ENCODE data around the gene CEP290. TPM values are rescaled to one million over a fixed set of nuclear protein-coding genes. Genes with fewer than 3 reads are reported as not detected.

CEP290 gene
- total and polyA plus RNA-seq, 4 donors: 1.0 to 4.7 (median 4.0) TPM

DNA sequence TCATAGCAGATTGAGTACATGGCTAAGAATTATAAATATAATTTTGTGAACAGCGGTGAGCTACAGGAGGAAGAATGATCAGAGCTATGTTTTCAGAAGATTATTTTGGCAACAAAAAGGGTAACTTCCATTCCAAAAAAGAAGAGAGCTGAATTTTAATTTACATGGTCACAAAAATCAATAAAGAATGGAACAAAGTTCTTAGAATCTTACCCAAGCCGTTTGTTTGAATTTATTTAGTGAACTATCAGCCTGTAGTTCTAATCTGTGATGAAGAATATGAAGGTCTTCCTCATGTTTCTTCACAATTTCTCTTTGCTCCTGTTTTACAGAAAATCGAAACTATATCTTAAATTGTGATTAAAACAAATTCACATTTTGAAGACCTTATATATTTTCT, 58.3 kb downstream of the CEP290 start:
- TF ChIP-seq ATF3 (IDR thresholded peaks at IDR 0.05) (peak; percentile 43), JUND (IDR thresholded peaks at IDR 0.05) (no peak), FOXA2 (IDR thresholded peaks at IDR 0.05) (no peak), HNF4G (IDR thresholded peaks at IDR 0.05) (peak; percentile 52), SP1 (IDR thresholded peaks at IDR 0.05) (peak; percentile 83), EGR1 (IDR thresholded peaks at IDR 0.05; ENCODE audit: low read depth in 2 of 2) (no peak), TAF1 (conservative IDR thresholded peaks at IDR 0.05) (no peak), RXRA (IDR thresholded peaks at IDR 0.05) (peak in 1 of 2 donors; percentile 28), YY1 (IDR thresholded peaks at IDR 0.05) (peak; percentile 38), HNF4A (conservative IDR thresholded peaks at IDR 0.05) (peak; percentile 72 to 85)
- TF ChIP-seq, protein P1, sequence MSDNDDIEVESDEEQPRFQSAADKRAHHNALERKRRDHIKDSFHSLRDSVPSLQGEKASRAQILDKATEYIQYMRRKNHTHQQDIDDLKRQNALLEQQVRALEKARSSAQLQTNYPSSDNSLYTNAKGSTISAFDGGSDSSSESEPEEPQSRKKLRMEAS (IDR thresholded peaks at IDR 0.05): no peak
- WGBS: 33% methylated on average over 3 of the region's 3 CpGs
- no peak for DNase-seq (ENCODE audit: low spot score)
- Histone ChIP-seq H3K4me1 (ENCODE audit: control insufficient read depth in 4 of 4, insufficient read depth in 4 of 4, low read length in 3 of 4) (peaks cover 0 to 18% (median 3%) of the 10 kb centered on the region in 4 donors), H3K36me3 (ENCODE audit: control insufficient read depth in 4 of 4, insufficient read depth in 3 of 4, low read depth in 1 of 4, low read length in 3 of 4) (peaks cover 0 to 4% (median 3%) of the 10 kb centered on the region in 4 donors), H3K27ac (ENCODE audit: low read depth in 1 of 2, low read length in 2 of 2) (peak overlapping the region in 1 of 2 donors; percentile 49), H3K27me3 (ENCODE audit: control insufficient read depth in 4 of 4, insufficient read depth in 4 of 4, low read length in 3 of 4) (no peaks in the 10 kb centered on the region), H3K9ac (ENCODE audit: low read depth in 1 of 2, low read length in 2 of 2) (peak overlapping the region in 1 of 2 donors; percentile 54), H3K4me3 (ENCODE audit: low read depth in 1 of 3, low read length in 3 of 3) (peak overlapping the region; percentile 12 to 33 (median 18)), H3K9me3 (ENCODE audit: control insufficient read depth in 4 of 4, low read length in 3 of 4) (no peaks in the 10 kb centered on the region)

DNA sequence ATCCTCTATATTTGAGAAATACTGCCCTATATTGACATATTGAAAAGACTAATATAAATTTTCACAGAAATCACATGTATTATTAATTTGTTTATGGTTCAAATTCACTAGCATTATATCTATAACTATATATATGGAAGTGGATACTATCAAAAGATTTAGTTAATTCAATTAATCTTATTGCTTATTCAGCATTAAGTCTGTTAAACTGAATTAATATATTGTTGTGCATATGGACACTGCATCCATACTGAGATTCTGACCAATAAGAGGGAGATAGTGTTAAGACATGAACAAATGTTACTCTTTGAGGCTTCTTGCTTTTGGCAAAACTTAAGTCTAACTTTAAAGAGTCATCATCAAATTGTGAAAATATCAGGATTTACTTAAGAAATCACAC, 60.6 kb downstream of the CEP290 start:
- no peak overlapping the region for H3K27ac ChIP-seq (ENCODE audit: low read depth in 1 of 2, low read length in 2 of 2)
- H3K4me3 ChIP-seq (ENCODE audit: low read depth in 1 of 3, low read length in 3 of 3): no peak overlapping the region
- no peak overlapping the region for H3K9ac ChIP-seq (ENCODE audit: low read depth in 1 of 2, low read length in 2 of 2)
- DNase-seq (ENCODE audit: low spot score): no peak
- H3K4me1 ChIP-seq (ENCODE audit: control insufficient read depth in 4 of 4, insufficient read depth in 4 of 4, low read length in 3 of 4): peaks cover 0 to 18% (median 3%) of the 10 kb centered on the region in 4 donors
- H3K36me3 ChIP-seq (ENCODE audit: control insufficient read depth in 4 of 4, insufficient read depth in 3 of 4, low read depth in 1 of 4, low read length in 3 of 4): peaks cover 0 to 7% (median 5%) of the 10 kb centered on the region in 4 donors
- no peaks in the 10 kb centered on the region for H3K27me3 ChIP-seq (ENCODE audit: control insufficient read depth in 4 of 4, insufficient read depth in 4 of 4, low read length in 3 of 4)
- H3K9me3 ChIP-seq (ENCODE audit: control insufficient read depth in 4 of 4, low read length in 3 of 4): no peaks in the 10 kb centered on the region
- no peak for TF ChIP-seq NR2F2 (IDR thresholded peaks at IDR 0.05)
- TF ChIP-seq, protein P2, sequence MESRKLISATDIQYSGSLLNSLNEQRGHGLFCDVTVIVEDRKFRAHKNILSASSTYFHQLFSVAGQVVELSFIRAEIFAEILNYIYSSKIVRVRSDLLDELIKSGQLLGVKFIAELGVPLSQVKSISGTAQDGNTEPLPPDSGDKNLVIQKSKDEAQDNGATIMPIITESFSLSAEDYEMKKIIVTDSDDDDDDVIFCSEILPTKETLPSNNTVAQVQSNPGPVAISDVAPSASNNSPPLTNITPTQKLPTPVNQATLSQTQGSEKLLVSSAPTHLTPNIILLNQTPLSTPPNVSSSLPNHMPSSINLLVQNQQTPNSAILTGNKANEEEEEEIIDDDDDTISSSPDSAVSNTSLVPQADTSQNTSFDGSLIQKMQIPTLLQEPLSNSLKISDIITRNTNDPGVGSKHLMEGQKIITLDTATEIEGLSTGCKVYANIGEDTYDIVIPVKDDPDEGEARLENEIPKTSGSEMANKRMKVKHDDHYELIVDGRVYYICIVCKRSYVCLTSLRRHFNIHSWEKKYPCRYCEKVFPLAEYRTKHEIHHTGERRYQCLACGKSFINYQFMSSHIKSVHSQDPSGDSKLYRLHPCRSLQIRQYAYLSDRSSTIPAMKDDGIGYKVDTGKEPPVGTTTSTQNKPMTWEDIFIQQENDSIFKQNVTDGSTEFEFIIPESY (IDR thresholded peaks at IDR 0.05): no peak

- Histone ChIP-seq H3K9ac (ENCODE audit: low read depth in 1 of 2, low read length in 2 of 2) (no peak overlapping the region), H3K36me3 (ENCODE audit: control insufficient read depth in 4 of 4, insufficient read depth in 3 of 4, low read depth in 1 of 4, low read length in 3 of 4) (peaks cover 0 to 6% (median 5%) of the 10 kb centered on the region in 4 donors), H3K4me3 (ENCODE audit: low read depth in 1 of 3, low read length in 3 of 3) (no peak overlapping the region), H3K9me3 (ENCODE audit: control insufficient read depth in 4 of 4, low read length in 3 of 4) (no peaks in the 10 kb centered on the region), H3K27ac (ENCODE audit: low read depth in 1 of 2, low read length in 2 of 2) (no peak overlapping the region), H3K4me1 (ENCODE audit: control insufficient read depth in 4 of 4, insufficient read depth in 4 of 4, low read length in 3 of 4) (no peaks in the 10 kb centered on the region), H3K27me3 (ENCODE audit: control insufficient read depth in 4 of 4, insufficient read depth in 4 of 4, low read length in 3 of 4) (no peaks in the 10 kb centered on the region)
- no peak for DNase-seq (ENCODE audit: low spot score)
- WGBS: 98% methylated on average over 9 of the region's 9 CpGs
- TF ChIP-seq REST (IDR thresholded peaks at IDR 0.05) (no peak), HNF4A (conservative IDR thresholded peaks at IDR 0.05) (no peak), SP1 (IDR thresholded peaks at IDR 0.05) (no peak), RAD21 (IDR thresholded peaks at IDR 0.05) (no peak), GABPA (IDR thresholded peaks at IDR 0.05 in 1 of 2, conservative IDR thresholded peaks at IDR 0.05 in 1 of 2) (no peak), TAF1 (conservative IDR thresholded peaks at IDR 0.05) (no peak), YY1 (IDR thresholded peaks at IDR 0.05) (no peak), CTCF (IDR thresholded peaks at IDR 0.05; ENCODE audit: low read depth, low read length, missing input control) (no peak), FOXA1 (IDR thresholded peaks at IDR 0.05) (no peak), EGR1 (IDR thresholded peaks at IDR 0.05; ENCODE audit: low read depth in 2 of 2) (no peak), HNF4G (IDR thresholded peaks at IDR 0.05) (no peak), FOXA2 (IDR thresholded peaks at IDR 0.05) (no peak), NR2F2 (IDR thresholded peaks at IDR 0.05) (no peak)
- TF ChIP-seq, protein P1 (IDR thresholded peaks at IDR 0.05): no peak
Observed at GRCh38 chr12:88067301-88067700, 74.6 kb downstream of the CEP290 start.
